ENCODE measurements around the gene USP48.

GRCh38 chr1:21814981-21815582 is 32.1 kb upstream of the USP48 start:
- TF ChIP-seq POLR2AphosphoS5 (IDR thresholded peaks at IDR 0.05; ENCODE audit: low read length) = no peak
- no peak for TF ChIP-seq CBX5 (IDR thresholded peaks at IDR 0.05; ENCODE audit: low read depth)
- TF ChIP-seq KDM1A (IDR thresholded peaks at IDR 0.05; ENCODE audit: borderline replicate concordance) = no peak
- no peak for TF ChIP-seq E2F8 (IDR thresholded peaks at IDR 0.05; ENCODE audit: low read depth, partially characterized antibody)
- TF ChIP-seq ZNF592 (IDR thresholded peaks at IDR 0.05) = no peak
- no peak for TF ChIP-seq CTCF (IDR thresholded peaks at IDR 0.05 in 2 of 3, conservative IDR thresholded peaks at IDR 0.05 in 1 of 3; ENCODE audit: control insufficient read depth in 2 of 3, extremely low read depth in 1 of 3, insufficient read depth in 1 of 3, low read depth in 3 of 3, low read length in 3 of 3)
- no peak for TF ChIP-seq ZNF274 (IDR thresholded peaks at IDR 0.05; ENCODE audit: insufficient read depth, insufficient read length)
- no peak for TF ChIP-seq SMC3 (IDR thresholded peaks at IDR 0.05; ENCODE audit: borderline replicate concordance, low read length)
- TF ChIP-seq POLR2A (IDR thresholded peaks at IDR 0.05; ENCODE audit: low read depth, low read length) = no peak

Measured in GM12878 (cell line).